Panc1 (cell line): Measurements from ENCODE around the gene METTL2A. TPM values are rescaled to one million over a fixed set of nuclear protein-coding genes. Genes with fewer than 3 reads are reported as not detected.
"Not testable (repeated sequence)": the region's sequence is repeated elsewhere in the genome, so short reads cannot be mapped to it uniquely, and the experiment has no call there.

Source experiments
- ATAC-seq: fragments of 200-7000 bp; cut with Tn5 transposase; 2 replicates; pipeline ENCODE4 v1.9.1; 2020; ENCODE audit warnings: mild to moderate bottlenecking, moderate library complexity
- BruUV-seq: library from RNA; stranded (reverse); fragments of 400-500 nt; replicated peaks from 2 replicates; lab custom pipeline; 2021; lab: Mats Ljungman, UMichigan
- CTCF ChIA-PET: fragments of 300-600 bp; sonication (Branson Sonifier 250); formaldehyde crosslinking; loops from one replicate; lab custom pipeline; 2022; ENCODE audit warnings: antibody characterized with exemption; lab: Charles Lee
- POLR2A ChIA-PET: fragments of 300-600 bp; sonication (Branson Sonifier 250); formaldehyde crosslinking; loops from one replicate; lab custom pipeline; 2022; ENCODE audit warnings: antibody characterized with exemption; lab: Charles Lee
- DNase-seq: peaks from one replicate; pipeline ENCODE4 v3.0.0-alpha.2; 2010; ENCODE audit warnings: low read depth, low spot score
- H3K27ac ChIP-seq: 2 replicates; pipeline ENCODE4 v1.5.1; 2011; ENCODE audit warnings: mild to moderate bottlenecking, low read length, inconsistent platforms
- H3K27me3 ChIP-seq: fragments of 200-500 bp; sonication (Bioruptor generic); 2 replicates; pipeline ENCODE4 v1.6.0; 2014; ENCODE audit warnings: low read length, inconsistent platforms; ENCODE audit not compliant: control insufficient read depth, insufficient read depth
- H3K36me3 ChIP-seq: fragments of 200-500 bp; sonication (Bioruptor generic); 2 replicates; pipeline ENCODE4 v1.5.1; 2014; ENCODE audit warnings: inconsistent platforms, mild to moderate bottlenecking, low read length, moderate library complexity; ENCODE audit not compliant: control insufficient read depth, insufficient read depth
- H3K4me1 ChIP-seq: 2 replicates; pipeline ENCODE4 v1.5.1; 2011; ENCODE audit warnings: inconsistent platforms, mild to moderate bottlenecking, low read length, moderate library complexity; ENCODE audit not compliant: control insufficient read depth, insufficient read depth
- H3K4me3 ChIP-seq, 2 experiments: 2 replicates each; pipeline ENCODE4 v1.5.1; 2011 to 2012; ENCODE audit warnings: low read depth in 2 of 2, low read length in 2 of 2, mild to moderate bottlenecking in 2 of 2, inconsistent platforms in 1 of 2, moderate library complexity in 1 of 2
- H3K9me3 ChIP-seq: fragments of 200-500 bp; sonication (Bioruptor generic); 2 replicates; pipeline ENCODE4 v1.5.1; 2014; ENCODE audit warnings: low read depth, mild to moderate bottlenecking, inconsistent platforms, low read length, moderate library complexity; ENCODE audit not compliant: control insufficient read depth, insufficient read depth
- POLR2AphosphoS5 ChIP-seq: IDR thresholded peaks from 2 replicates; pipeline ENCODE4 v1.6.1; 2012; ENCODE audit warnings: mild to moderate bottlenecking, low read depth, low read length, moderate library complexity
- REST ChIP-seq, 2 experiments: IDR thresholded peaks; 2 replicates each; pipeline ENCODE4 v1.6.1; 2011 to 2012; ENCODE audit warnings: low read depth in 2 of 2, control low read depth in 1 of 2, low read length in 1 of 2, mild to moderate bottlenecking in 1 of 2, moderate library complexity in 1 of 2; ENCODE audit not compliant: insufficient read depth in 1 of 2
- SIN3A ChIP-seq: IDR thresholded peaks from 2 replicates; pipeline ENCODE4 v1.6.1; 2012; ENCODE audit warnings: low read depth, mild to moderate bottlenecking, low read length, moderate library complexity, borderline replicate concordance; ENCODE audit not compliant: insufficient read depth
- TCF7L2 ChIP-seq: IDR thresholded peaks from 2 replicates; pipeline ENCODE4 v1.6.1; 2011; ENCODE audit warnings: mild to moderate bottlenecking, low read depth, low read length, inconsistent platforms
- in situ Hi-C: cut with HindIII; loops from 2 replicates; pipeline ENCODE4 v1.10.0; 2016; ENCODE audit warnings: low sequenced_read_pairs, low pct_unique_long_range_greater_than_20kb
- intact Hi-C: fragments of 100-400 bp; cut with micrococcal nuclease; formaldehyde crosslinking; loops from one replicate; pipeline ENCODE4 v1.10.0; 2022; ENCODE audit not compliant: unreplicated experiment
- total RNA-seq: library from RNA; stranded (reverse); gene quantifications from one replicate; pipeline ENCODE4 v1.2.1, GENCODE V29; 2021; ENCODE audit not compliant: unreplicated experiment

The METTL2A gene
- total RNA-seq, 1 experiment from 2014 or later: 34.2 TPM

- peaks cover 2% of the 10 kb centered on the region; the same call in 1 of the 2 replicates for H3K36me3 ChIP-seq
- no TSS peak for BruUV-seq
- no peak overlapping the region for H3K27ac ChIP-seq
- no peaks in the 10 kb centered on the region for H3K9me3 ChIP-seq
- in situ Hi-C loops: no loop called here
- TF ChIP-seq TCF7L2 (no peak), SIN3A (no peak), POLR2AphosphoS5 (no peak), REST (IDR thresholded peaks at IDR 0.05; ENCODE audit: insufficient read depth in 1 of 2, low read depth in 2 of 2, low read length in 1 of 2) (no peak)
- POLR2A ChIA-PET: no interaction called here
- no peaks in the 10 kb centered on the region for H3K27me3 ChIP-seq
- no peaks in the 10 kb centered on the region for H3K4me1 ChIP-seq
- no peak overlapping the region for H3K4me3 ChIP-seq
- no peak for DNase-seq
- no peak for ATAC-seq
- intact Hi-C loops: no loop called here
- CTCF ChIA-PET: no interaction called here
These were observed 20.4 kb downstream of the METTL2A start for GRCh38 chr17:62444063-62444462.

DNA sequence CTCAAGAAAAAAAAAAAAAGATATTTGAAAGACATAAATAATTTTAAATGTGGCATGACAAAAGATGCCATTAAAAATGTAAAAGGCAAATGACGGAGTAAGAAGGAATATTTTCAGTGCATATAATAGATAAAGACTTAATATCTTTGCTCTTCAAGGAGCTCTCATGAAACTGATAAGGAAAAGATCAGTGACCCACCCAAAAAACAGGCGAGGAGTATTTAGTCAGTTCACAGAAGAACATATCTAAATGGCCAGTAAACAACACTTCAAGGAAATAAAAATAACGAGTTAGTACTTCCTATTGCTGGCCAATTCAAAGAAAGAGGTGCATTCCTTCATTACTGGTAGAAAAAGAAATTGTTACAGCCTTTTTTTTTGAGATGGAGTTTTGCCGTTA, 22.1 kb downstream of the METTL2A start:
- intact Hi-C loops, H3K27ac ChIP-seq, H3K4me3 ChIP-seq, H3K27me3 ChIP-seq, POLR2A ChIA-PET, BruUV-seq, CTCF ChIA-PET, in situ Hi-C loops, ATAC-seq, H3K4me1 ChIP-seq, H3K36me3 ChIP-seq, DNase-seq, H3K9me3 ChIP-seq: not testable (repeated sequence)

- H3K27me3 ChIP-seq, DNase-seq, intact Hi-C loops, in situ Hi-C loops, H3K27ac ChIP-seq, ATAC-seq, H3K4me3 ChIP-seq, BruUV-seq, H3K4me1 ChIP-seq, H3K36me3 ChIP-seq, CTCF ChIA-PET, POLR2A ChIA-PET, H3K9me3 ChIP-seq: not testable (repeated sequence)
These were observed 28.5 kb downstream of the METTL2A start for GRCh38 chr17:62452195-62452594.

DNA sequence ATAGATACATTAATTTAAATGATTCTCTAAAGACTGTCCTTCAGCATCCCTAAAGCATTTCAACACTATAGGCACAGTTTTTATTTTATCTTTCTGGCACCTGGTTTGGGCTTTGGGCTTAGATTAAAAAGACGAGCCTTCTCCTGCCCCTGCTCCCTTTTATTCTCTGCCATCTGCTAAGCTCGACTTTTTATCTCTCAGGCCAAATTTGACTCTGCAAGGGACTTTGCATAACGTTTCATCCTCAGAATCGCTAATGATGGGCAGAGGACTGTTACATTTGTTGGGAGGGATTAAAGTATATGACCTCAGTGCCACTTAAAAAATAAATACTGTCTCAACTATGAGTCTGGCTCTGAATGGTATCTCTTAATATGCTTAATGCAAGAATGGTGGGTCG, 29.3 kb downstream of the METTL2A start:
- DNase-seq, H3K4me3 ChIP-seq, intact Hi-C loops, POLR2A ChIA-PET, ATAC-seq, H3K27ac ChIP-seq, H3K36me3 ChIP-seq, CTCF ChIA-PET, in situ Hi-C loops, H3K9me3 ChIP-seq, H3K4me1 ChIP-seq, BruUV-seq, H3K27me3 ChIP-seq: not testable (repeated sequence)

GRCh38 chr17:62453656-62454055, 30.0 kb downstream of the METTL2A start:
- CTCF ChIA-PET, H3K27me3 ChIP-seq, BruUV-seq, H3K36me3 ChIP-seq, POLR2A ChIA-PET, H3K27ac ChIP-seq, in situ Hi-C loops, intact Hi-C loops, H3K4me3 ChIP-seq, ATAC-seq, H3K9me3 ChIP-seq, DNase-seq, H3K4me1 ChIP-seq: not testable (repeated sequence)

GRCh38 chr17:62454111-62454510, 30.4 kb downstream of the METTL2A start:
- H3K27me3 ChIP-seq, H3K36me3 ChIP-seq, intact Hi-C loops, BruUV-seq, H3K4me1 ChIP-seq, POLR2A ChIA-PET, H3K27ac ChIP-seq, CTCF ChIA-PET, ATAC-seq, DNase-seq, in situ Hi-C loops, H3K4me3 ChIP-seq, H3K9me3 ChIP-seq: not testable (repeated sequence)
